ENCODE measurements around the gene PABPC1L. TPM values are rescaled to one million over a fixed set of nuclear protein-coding genes. Genes with fewer than 3 reads are reported as not detected.

PABPC1L gene
- total RNA-seq, 1 experiment from 2014 or later = 83.5 TPM

DNA sequence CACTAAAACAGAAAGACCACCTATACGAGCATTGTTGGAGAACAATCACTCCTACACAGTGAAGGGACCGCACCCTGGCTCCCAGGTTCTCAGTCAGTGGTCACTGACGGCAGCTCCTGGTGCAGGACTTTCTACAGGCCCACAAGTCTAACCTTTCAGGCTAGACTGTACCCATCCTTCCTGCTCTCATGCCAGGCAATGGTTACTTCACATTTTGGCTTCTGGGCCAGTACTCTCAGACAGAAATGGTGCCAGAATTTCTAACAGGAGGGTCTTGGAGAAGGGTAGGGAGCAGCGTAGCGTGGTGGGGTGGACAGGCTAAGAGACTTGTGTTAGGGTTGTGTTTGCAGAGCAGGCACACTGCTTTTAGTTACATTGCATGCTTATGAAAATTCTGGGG is 38.2 kb downstream of the PABPC1L start:
- Histone ChIP-seq H2AK5ac (ENCODE audit: insufficient read length, low read length) (no peak overlapping the region), H2BK12ac (ENCODE audit: insufficient read length, low read depth, low read length) (no peak overlapping the region), H3K27ac (ENCODE audit: insufficient read length, low read depth, low read length) (no peak overlapping the region), H4K20me1 (ENCODE audit: control insufficient read depth, insufficient read depth, insufficient read length) (no peaks in the 10 kb centered on the region), H3K79me2 (ENCODE audit: insufficient read depth, low read length) (no peaks in the 10 kb centered on the region), H2BK5ac (ENCODE audit: insufficient read length, low read length) (no peak overlapping the region), H3K4ac (ENCODE audit: low read depth, low read length) (no peak overlapping the region), H2AFZ (ENCODE audit: low read length) (no peak overlapping the region), H3K79me1 (ENCODE audit: insufficient read depth, low read depth, low read length, poor library complexity, severe bottlenecking) (no peaks in the 10 kb centered on the region), H3K4me1 (ENCODE audit: insufficient read depth, low read length) (no peaks in the 10 kb centered on the region), H3K23ac (ENCODE audit: insufficient read length, low read depth, low read length) (no peak overlapping the region), H3K9me3 (ENCODE audit: control insufficient read depth, low read depth, low read length) (no peaks in the 10 kb centered on the region), H4K5ac (ENCODE audit: insufficient read length, low read depth, low read length) (no peak overlapping the region), H3K23me2 (ENCODE audit: insufficient read length, low read depth, low read length, poor library complexity, severe bottlenecking) (no peaks in the 10 kb centered on the region), H2BK15ac (ENCODE audit: low read depth, low read length) (no peak overlapping the region), H3K9ac (ENCODE audit: extremely low read depth, insufficient read length, low read length) (no peak overlapping the region), H2BK120ac (ENCODE audit: low read depth, low read length, poor library complexity, severe bottlenecking) (no peak overlapping the region), H3K18ac (ENCODE audit: insufficient read length, low read depth, low read length) (no peak overlapping the region), H3K56ac (ENCODE audit: insufficient read length, low read depth, low read length) (no peak overlapping the region), H3T11ph (ENCODE audit: low read length) (no peak overlapping the region), H2BK20ac (ENCODE audit: low read depth, low read length, poor library complexity, severe bottlenecking) (no peak overlapping the region), H3K14ac (ENCODE audit: insufficient read depth, low read length) (no peak overlapping the region), H3K4me2 (ENCODE audit: insufficient read depth, insufficient read length, low read length) (no peak overlapping the region), H4K8ac (replicated peaks; ENCODE audit: insufficient read length, low read depth, low read length) (no peak overlapping the region), H4K91ac (ENCODE audit: insufficient read length, low read depth, low read length) (no peak overlapping the region), H3K27me3 (ENCODE audit: insufficient read depth, low read length) (no peaks in the 10 kb centered on the region)
- no CpG with 5 or more reads among the region's 5 CpGs for WGBS (ENCODE audit: extremely low coverage, insufficient read length, low lambda C conversion rate)
- no peak overlapping the region for H3K27ac Mint-ChIP-seq
- no peaks in the 10 kb centered on the region for H3K9me3 Mint-ChIP-seq
- DNase-seq = no peak
- no peaks in the 10 kb centered on the region for H3K4me1 Mint-ChIP-seq
- no peak overlapping the region for H3K4me3 Mint-ChIP-seq
- TF ChIP-seq, protein P1, sequence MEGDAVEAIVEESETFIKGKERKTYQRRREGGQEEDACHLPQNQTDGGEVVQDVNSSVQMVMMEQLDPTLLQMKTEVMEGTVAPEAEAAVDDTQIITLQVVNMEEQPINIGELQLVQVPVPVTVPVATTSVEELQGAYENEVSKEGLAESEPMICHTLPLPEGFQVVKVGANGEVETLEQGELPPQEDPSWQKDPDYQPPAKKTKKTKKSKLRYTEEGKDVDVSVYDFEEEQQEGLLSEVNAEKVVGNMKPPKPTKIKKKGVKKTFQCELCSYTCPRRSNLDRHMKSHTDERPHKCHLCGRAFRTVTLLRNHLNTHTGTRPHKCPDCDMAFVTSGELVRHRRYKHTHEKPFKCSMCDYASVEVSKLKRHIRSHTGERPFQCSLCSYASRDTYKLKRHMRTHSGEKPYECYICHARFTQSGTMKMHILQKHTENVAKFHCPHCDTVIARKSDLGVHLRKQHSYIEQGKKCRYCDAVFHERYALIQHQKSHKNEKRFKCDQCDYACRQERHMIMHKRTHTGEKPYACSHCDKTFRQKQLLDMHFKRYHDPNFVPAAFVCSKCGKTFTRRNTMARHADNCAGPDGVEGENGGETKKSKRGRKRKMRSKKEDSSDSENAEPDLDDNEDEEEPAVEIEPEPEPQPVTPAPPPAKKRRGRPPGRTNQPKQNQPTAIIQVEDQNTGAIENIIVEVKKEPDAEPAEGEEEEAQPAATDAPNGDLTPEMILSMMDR (conservative IDR thresholded peaks at IDR 0.05) = no peak
- H3K27me3 Mint-ChIP-seq (ENCODE audit: low read depth) = no peaks in the 10 kb centered on the region
- H3K36me3 Mint-ChIP-seq (ENCODE audit: insufficient read depth in 1 of 3, low read depth in 3 of 3) = peaks cover 18 to 90% (median 57%) of the 10 kb centered on the region in 3 experiments; a peak in 6 of 7 replicates
